ENCODE results near the gene PLA2G6.
"Not testable (repeated sequence)": the region's sequence is repeated elsewhere in the genome, so short reads cannot be mapped to it uniquely, and the experiment has no call there.

PLA2G6 gene

GRCh38 chr22:38191055-38191454 lies 9.4 kb upstream of the PLA2G6 start:
- DNase-seq: no peak

DNA sequence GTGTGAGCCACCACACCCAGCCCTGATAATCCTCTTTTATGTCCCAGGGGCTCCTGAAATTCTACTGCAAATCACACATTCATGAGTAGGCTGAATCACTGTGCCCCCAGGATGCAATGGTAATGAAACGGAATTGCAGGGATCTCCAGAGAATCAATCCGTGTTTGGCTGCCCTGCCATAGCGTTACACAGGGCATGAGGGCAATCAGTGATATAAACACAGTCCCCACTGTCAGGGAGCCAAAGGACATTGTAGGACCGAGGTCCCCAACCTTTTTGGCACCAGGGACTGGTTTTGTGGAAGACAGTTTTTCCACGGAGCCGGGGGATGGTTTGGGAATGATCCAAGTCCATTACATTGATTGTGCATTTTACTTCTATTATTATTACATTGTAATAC lies 9.0 kb upstream of the PLA2G6 start:
- DNase-seq: no peak

- DNase-seq: no peak
These were observed 7.5 kb upstream of the PLA2G6 start for GRCh38 chr22:38189104-38189503.

DNA sequence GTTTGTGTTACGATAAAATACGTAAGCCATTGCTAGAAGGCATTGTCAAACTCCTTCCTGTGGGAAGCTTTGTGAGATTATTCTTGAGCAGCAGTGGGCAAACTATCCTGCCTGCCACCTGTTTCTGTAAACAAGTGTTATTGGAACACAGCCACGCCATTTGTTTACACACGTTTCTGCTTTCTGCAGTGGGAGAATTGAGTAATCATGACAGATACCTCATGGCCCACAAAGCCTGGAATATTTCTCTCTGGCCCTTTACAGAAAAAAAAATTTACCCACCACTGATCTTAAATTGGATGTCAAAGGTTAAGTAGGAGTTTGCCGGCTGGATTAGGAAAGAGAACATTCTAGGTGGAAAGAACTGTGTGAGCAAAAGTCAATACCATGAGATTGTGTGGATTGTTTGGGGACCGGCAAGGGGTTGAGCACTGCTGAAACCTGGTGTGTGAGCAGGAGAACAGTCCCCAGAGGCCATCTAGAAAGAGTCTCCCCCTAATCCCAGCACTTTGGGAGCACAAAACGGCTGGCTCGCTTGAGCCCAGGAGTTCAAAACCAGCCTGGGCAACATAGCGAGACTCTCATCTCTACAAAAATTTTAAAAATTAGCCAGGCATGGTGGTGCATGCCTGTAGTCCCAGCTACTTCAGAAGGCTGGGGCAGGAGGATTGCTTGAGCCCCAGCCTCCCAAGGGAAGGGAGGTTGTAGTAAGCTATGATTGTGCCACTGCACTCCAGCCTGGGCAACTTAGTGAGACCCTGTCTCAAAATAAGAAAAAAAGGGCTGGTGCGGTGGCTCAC lies 6.0 kb upstream of the PLA2G6 start:
- no peak for DNase-seq

DNA sequence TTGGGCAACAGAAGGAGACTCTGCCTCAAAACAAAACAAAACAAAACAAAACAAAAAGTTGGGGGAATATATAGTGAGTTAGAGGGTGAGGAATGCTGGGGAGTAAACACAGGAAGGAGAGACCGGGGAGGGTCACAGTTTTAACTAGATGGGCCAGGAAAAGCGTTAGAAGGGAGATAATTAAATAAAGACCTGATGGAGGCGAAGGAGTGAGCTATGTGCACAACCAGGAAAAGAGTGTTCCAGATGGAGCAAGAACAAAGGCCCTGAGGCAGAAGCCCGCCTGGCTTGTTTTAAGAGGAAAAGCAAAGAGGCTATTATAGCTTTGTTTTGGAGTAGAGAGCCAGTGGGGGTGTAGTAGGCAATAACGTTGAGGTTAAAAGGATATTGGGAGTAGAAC lies 4.8 kb upstream of the PLA2G6 start:
- no peak for DNase-seq

DNA sequence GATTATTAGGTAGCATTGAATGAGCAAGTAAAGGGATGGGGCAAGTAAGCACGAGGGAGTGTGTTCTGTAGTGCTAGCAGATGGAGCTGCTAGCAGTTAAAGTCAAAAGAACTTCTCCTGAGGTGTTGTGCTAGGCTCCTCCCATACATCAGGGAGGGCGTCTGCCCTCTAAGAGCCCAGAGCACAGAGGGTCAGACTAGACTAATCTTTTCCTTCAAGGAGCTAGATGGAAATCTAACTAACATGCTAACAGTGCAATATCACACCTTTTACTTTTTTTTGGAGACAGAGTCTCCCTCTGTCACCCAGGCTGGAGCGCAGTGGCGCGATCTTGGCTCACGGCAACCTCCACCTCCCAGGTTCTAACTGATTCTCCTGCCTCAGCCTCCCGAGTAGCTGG lies 3.2 kb upstream of the PLA2G6 start:
- DNase-seq: no peak

- peak in 1 of 2 experiments; percentile 19 for DNase-seq
These were observed 683 bp downstream of the PLA2G6 start for GRCh38 chr22:38180841-38181452.

- DNase-seq: not testable (repeated sequence)
These were observed 3.1 kb downstream of the PLA2G6 start for GRCh38 chr22:38178605-38178937.

GRCh38 chr22:38177926-38178604 lies 3.6 kb downstream of the PLA2G6 start:
- no peak for DNase-seq

DNA sequence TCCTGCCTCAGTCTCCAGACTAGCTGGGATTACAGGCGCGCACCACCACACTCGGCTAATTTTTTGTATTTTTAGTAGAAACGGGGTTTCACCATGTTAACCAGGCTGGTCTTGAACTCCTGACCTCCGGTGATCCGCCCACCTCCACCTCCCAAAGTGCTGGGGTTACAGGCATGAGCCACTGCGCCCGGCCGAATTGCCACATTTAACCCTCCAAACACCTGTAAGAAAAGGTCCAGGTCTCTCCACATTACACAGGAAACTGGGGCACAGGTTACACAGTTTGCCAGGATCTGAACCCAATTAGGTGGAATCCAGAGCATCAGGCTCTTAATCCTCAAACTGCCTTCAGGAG lies 4.1 kb downstream of the PLA2G6 start:
- DNase-seq: not testable (repeated sequence)

- DNase-seq: no peak
These were observed 4.6 kb downstream of the PLA2G6 start for GRCh38 chr22:38177044-38177443.

DNA sequence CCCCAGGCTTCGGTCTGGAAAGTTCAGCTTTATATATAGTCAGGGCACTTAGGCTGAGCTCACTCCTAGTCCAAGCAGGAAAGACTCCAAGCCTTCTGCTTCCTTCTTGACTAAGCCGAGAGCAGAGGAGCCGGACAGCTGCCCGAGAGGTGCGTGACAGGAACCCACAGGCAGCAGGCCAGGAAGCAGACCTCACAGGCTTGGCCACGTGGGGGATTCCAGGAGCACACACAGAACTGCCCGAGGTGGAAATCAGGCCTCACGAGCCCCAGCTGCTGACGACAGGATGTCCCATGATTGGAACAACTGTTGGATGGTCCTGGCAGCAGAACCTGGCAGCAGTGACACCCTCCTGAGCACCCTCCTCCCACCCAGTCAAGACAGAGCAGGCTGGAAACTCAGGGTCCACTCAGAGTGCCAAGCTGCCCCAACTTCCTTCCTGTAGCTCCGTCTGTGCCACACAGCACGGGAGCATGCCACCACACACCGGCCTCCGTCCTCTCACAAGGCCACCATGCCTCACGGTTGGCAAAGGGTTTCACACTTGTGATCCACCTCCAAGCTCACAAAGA lies 5.4 kb downstream of the PLA2G6 start:
- DNase-seq: no peak

DNA sequence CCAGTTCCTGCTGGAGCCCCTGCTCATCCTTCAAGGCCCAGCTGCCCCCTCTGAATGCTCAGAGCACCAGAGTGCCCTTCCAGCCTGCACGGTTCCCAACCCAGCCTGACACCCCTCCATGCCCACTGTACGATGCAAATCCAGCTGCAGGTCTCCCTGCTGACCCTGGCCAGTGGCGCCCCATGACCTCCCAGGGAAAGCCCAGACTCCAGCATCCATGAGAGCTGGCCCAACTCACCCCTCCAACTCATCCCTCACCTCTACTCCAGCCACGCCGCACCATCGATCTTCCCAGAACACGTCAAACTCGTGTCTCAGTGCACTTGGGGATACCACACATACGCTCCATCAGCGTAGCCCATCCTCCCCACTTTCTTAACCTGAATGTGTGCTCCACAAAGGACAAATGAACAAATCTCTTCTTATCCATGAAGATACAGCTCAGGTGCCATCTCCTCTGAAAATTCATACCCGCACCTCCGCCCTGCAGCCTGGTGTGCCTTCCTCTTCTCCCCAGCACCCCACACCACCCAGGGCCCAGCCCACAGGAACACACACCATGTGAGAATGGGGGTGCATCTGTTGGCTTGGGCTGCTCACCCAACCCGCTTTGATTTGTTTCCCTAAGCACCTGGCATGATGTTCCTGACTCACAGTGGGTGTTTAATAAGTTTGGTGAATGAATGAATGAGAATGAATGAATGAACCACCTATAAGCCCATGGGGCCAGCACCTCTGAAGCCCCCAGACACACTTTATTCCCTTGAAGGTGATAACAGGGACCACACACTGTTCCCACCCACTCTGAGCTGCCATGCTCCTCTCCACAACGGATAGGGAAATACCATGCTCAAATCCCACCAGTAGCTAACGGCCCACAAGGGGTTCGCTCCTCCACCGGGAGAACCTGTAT lies 6.2 kb downstream of the PLA2G6 start:
- DNase-seq: no peak

DNA sequence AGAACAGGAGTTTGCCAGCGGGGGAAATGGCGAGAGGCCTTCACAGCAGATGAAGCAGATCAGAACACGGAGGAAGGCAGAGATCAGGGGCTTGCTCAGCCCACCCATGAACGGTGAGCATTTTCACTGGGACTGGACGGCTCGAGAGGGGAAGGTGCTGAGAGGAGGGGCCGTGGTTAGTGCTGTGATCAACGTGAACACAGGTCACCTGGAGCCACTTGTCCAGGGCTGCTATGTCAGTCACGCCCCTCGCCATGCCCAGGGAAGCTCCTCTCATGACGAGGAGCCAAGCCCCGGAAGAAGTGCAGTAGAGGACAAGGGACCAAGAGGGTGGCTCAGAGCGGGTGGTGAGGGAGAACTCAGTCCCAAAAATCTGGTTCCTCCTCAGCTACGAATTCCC lies 7.0 kb downstream of the PLA2G6 start:
- no peak for DNase-seq

GRCh38 chr22:38173641-38173906 lies 8.1 kb downstream of the PLA2G6 start:
- DNase-seq: no peak

DNA sequence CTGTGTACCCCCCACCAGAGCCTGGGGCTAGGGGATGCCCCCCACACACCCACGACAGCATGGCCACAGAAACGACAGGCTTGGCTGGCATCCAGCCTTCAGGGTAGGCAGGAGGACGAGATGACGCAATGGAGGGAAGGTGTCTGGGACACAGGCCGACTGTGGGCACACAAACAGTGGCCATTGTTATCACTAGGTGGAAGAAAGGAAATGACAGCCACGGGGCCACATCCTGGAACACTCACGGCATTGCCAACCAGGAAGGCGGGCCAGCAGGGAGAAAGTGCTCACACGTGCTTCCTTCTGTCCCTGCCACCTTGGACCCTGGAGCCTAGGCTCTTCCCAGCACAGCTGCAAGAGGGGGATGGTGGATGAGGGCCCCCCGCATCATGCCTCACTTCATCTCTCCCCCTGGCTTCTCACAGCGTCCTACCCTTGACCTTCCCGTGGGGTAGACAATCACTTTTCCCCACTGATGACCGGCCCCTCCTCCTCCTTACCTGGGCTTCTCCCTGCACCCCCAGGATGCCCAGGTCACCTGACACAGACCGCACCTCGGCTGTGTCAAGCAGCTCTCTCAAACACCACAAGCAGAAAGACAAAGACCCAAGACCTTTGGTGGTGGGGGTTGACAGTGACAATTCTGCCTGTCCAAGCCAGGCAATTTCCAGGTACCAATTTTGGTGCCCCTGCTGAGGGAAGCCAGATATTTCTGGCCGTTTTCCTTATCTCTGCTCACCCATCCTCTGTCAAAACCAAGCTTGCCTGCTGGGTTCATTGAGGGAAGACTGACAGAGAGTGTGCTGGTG lies 8.6 kb downstream of the PLA2G6 start:
- no peak for DNase-seq

GRCh38 chr22:38171927-38172831 lies 9.5 kb downstream of the PLA2G6 start:
- DNase-seq: no peak

GRCh38 chr22:38170469-38170868 lies 11.2 kb downstream of the PLA2G6 start:
- no peak for DNase-seq

GRCh38 chr22:38169116-38169515 lies 12.5 kb downstream of the PLA2G6 start:
- DNase-seq: no peak

GRCh38 chr22:38167988-38168407 lies 13.6 kb downstream of the PLA2G6 start:
- DNase-seq: no peak

GRCh38 chr22:38165922-38166593 lies 15.6 kb downstream of the PLA2G6 start:
- no peak for DNase-seq
